ENCODE measurements around the gene P2RY14. TPM values are rescaled to one million over a fixed set of nuclear protein-coding genes. Genes with fewer than 3 reads are reported as not detected.

Gene P2RY14
- total RNA-seq, 1 experiment from 2014 or later, result not detected

DNA sequence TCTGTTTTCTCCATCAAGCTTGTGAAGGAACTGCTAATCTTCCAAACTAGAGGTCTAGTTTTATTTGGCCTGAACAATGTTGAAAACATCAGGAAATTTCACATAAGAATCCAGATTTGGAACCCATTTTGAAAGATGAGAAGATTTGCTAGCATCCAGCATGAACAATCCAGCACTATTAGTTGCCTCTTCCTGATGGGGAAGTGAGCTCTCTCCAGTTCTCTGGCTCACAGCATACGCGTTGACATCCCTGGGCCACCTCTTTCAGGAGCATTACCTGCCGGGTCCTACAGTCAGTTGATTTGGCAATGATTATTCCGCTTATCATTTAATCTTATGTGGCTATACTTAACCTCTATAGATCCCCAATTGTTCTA is 27.4 kb upstream of the P2RY14 start:
- TF ChIP-seq, protein P1, sequence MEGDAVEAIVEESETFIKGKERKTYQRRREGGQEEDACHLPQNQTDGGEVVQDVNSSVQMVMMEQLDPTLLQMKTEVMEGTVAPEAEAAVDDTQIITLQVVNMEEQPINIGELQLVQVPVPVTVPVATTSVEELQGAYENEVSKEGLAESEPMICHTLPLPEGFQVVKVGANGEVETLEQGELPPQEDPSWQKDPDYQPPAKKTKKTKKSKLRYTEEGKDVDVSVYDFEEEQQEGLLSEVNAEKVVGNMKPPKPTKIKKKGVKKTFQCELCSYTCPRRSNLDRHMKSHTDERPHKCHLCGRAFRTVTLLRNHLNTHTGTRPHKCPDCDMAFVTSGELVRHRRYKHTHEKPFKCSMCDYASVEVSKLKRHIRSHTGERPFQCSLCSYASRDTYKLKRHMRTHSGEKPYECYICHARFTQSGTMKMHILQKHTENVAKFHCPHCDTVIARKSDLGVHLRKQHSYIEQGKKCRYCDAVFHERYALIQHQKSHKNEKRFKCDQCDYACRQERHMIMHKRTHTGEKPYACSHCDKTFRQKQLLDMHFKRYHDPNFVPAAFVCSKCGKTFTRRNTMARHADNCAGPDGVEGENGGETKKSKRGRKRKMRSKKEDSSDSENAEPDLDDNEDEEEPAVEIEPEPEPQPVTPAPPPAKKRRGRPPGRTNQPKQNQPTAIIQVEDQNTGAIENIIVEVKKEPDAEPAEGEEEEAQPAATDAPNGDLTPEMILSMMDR (conservative IDR thresholded peaks at IDR 0.05), result no peak
- no peak for TF ChIP-seq EZH2 (IDR thresholded peaks at IDR 0.05; ENCODE audit: low read depth)
- ChIA-PET CTCF (interaction anchor here (0.7 to 3.3 kb wide), 3 partner anchors 22 to 134 kb away, joined by 3 to 16 read pairs (median 9); no protein-coding TSS in a partner anchor), POLR2A (ENCODE audit: unreplicated experiment) (interaction anchor here (0.5 to 1.0 kb wide), 7 partner anchors 8 to 762 kb away, joined by 3 to 16 read pairs (median 3); no protein-coding TSS in a partner anchor)
- H2AFZ ChIP-seq, result peak overlapping the region; percentile 4; the same call in 1 of the 2 replicates
- H3K27ac ChIP-seq, result peak overlapping the region; percentile 96
- no peaks in the 10 kb centered on the region for H3K27me3 ChIP-seq (ENCODE audit: insufficient read depth, low read depth)
- DNase-seq, result peak in 1 of 2 experiments; percentile 37
- H3K36me3 ChIP-seq (ENCODE audit: low read depth), result no peaks in the 10 kb centered on the region
- H3K9me2 ChIP-seq (ENCODE audit: insufficient read depth), result no peaks in the 10 kb centered on the region
- H4K20me1 ChIP-seq (ENCODE audit: insufficient read depth), result no peaks in the 10 kb centered on the region
- peaks cover 52% of the 10 kb centered on the region for H3F3A ChIP-seq (ENCODE audit: insufficient read depth, low read depth)
- H3K9me3 ChIP-seq (ENCODE audit: insufficient read depth, low read depth), result no peaks in the 10 kb centered on the region
- H3K4me1 ChIP-seq (replicated peaks; ENCODE audit: insufficient read depth), result peaks cover 80% of the 10 kb centered on the region
- peaks cover 49% of the 10 kb centered on the region for H3K79me2 ChIP-seq (ENCODE audit: low read depth)
- H3K4me3 ChIP-seq, result peak overlapping the region; percentile 38
- intact Hi-C loops (cut with micrococcal nuclease; ENCODE audit: unreplicated experiment), result loop anchor here (1.0 to 10.0 kb wide), 8 partner anchors 11 to 960 kb away; partner anchors contain the start of genes GPR87 and MBNL1
- BruUV-seq (replicated peaks), result TSS peak; percentile 81
- peak overlapping the region; percentile 70 for H3K4me2 ChIP-seq

DNA sequence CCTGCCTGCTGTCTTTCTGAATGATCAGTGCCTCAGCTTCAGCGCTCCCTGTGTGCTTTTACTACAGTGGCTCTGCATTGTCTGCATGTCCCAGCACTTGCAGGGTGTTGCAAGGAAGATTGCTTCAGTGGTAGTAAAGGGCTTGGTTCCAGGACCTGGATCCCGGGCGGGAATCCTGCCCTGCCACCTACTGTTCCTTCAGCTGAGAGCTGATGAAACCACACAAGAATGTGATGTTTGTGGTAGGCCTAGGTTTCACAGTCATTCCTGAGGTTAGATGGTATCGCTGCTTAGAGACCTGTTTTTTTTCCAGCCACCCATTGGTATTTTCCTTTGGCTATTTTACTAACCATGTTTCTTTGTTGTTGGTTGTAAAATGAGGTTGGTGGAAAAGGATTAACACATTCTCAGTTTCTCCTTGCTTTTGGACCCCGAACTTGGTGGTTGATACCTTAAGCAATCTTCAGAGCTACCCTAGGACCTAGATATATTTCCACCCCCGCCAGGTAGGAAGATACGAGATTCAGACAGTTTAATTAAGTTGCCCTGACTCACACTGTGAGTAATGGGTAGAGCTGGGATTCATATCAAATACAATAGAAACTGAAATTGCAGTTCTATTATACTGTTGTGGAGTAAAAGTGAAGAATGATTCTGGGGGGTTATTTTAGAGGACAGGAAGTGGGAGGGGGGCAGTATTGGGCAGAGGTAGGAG is 26.9 kb upstream of the P2RY14 start:
- Histone ChIP-seq H3K79me2 (ENCODE audit: low read depth) (peaks cover 43% of the 10 kb centered on the region), H3K36me3 (ENCODE audit: low read depth) (no peaks in the 10 kb centered on the region), H3F3A (ENCODE audit: insufficient read depth, low read depth) (peaks cover 52% of the 10 kb centered on the region), H2AFZ (peak overlapping the region; percentile 65), H3K4me2 (peak overlapping the region; percentile 70), H4K20me1 (ENCODE audit: insufficient read depth) (no peaks in the 10 kb centered on the region), H3K4me1 (replicated peaks; ENCODE audit: insufficient read depth) (peaks cover 77% of the 10 kb centered on the region), H3K4me3 (peak overlapping the region; percentile 51; the same call in 1 of the 2 replicates), H3K27ac (peak overlapping the region; percentile 96), H3K9me2 (ENCODE audit: insufficient read depth) (no peaks in the 10 kb centered on the region), H3K27me3 (ENCODE audit: insufficient read depth, low read depth) (no peaks in the 10 kb centered on the region), H3K9me3 (ENCODE audit: insufficient read depth, low read depth) (no peaks in the 10 kb centered on the region)
- intact Hi-C loops (cut with micrococcal nuclease; ENCODE audit: unreplicated experiment), result loop anchor here (1.0 to 10.0 kb wide), 8 partner anchors 11 to 960 kb away; partner anchors contain the start of genes GPR87 and MBNL1
- ChIA-PET CTCF (interaction anchor here (0.7 to 3.3 kb wide), 4 partner anchors 13 to 134 kb away, joined by 3 to 16 read pairs (median 6); no protein-coding TSS in a partner anchor), POLR2A (ENCODE audit: unreplicated experiment) (interaction anchor here (0.5 to 1.0 kb wide), 10 partner anchors 9 to 1854 kb away, joined by 3 to 16 read pairs (median 4); no protein-coding TSS in a partner anchor)
- no peak for TF ChIP-seq EZH2 (IDR thresholded peaks at IDR 0.05; ENCODE audit: low read depth)
- TF ChIP-seq, protein P1 (conservative IDR thresholded peaks at IDR 0.05), result no peak
- DNase-seq, result peak; percentile 95 to 99
- BruUV-seq (replicated peaks), result no TSS peak

DNA sequence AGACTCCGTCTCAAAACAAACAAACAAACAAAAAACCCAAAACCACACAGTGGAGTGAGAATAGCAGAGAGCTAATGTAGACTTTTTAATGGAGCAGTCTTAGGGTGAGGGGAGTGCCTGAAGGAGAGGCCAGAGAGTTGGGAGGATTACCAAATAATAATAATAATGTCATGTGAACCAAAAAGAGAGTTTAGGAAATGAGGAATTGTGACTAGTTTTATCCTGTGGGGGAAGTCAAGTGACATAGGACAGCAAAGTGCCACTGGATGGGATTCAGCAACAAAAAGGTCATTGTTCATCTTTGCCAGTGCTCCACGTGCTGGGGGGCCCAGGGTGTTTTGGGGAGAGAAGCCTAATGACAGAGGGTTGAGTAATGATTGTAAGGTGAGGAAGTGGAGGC is 25.4 kb upstream of the P2RY14 start:
- Histone ChIP-seq H4K20me1 (ENCODE audit: insufficient read depth) (no peaks in the 10 kb centered on the region), H3K9me3 (ENCODE audit: insufficient read depth, low read depth) (no peaks in the 10 kb centered on the region), H3K27ac (peak overlapping the region; percentile 96), H3K4me1 (replicated peaks; ENCODE audit: insufficient read depth) (peaks cover 63% of the 10 kb centered on the region), H2AFZ (no peak overlapping the region), H3K79me2 (ENCODE audit: low read depth) (peaks cover 30% of the 10 kb centered on the region), H3K4me3 (no peak overlapping the region), H3K27me3 (ENCODE audit: insufficient read depth, low read depth) (no peaks in the 10 kb centered on the region), H3F3A (ENCODE audit: insufficient read depth, low read depth) (peaks cover 52% of the 10 kb centered on the region), H3K4me2 (peak overlapping the region; percentile 70), H3K9me2 (ENCODE audit: insufficient read depth) (no peaks in the 10 kb centered on the region), H3K36me3 (ENCODE audit: low read depth) (peaks cover 7% of the 10 kb centered on the region; the same call in 1 of the 2 replicates)
- intact Hi-C loops (cut with micrococcal nuclease; ENCODE audit: unreplicated experiment), result loop anchor here (10.0 kb wide), 1 partner anchor 961 kb away; the partner anchor contains the start of gene MBNL1
- no TSS peak for BruUV-seq (replicated peaks)
- ChIA-PET CTCF (interaction anchor here (3.3 kb wide), 1 partner anchor 24 kb away, joined by 16 read pairs; no protein-coding TSS in a partner anchor), POLR2A (ENCODE audit: unreplicated experiment) (no interaction called here)
- TF ChIP-seq, protein P1 (conservative IDR thresholded peaks at IDR 0.05), result no peak
- TF ChIP-seq EZH2 (IDR thresholded peaks at IDR 0.05; ENCODE audit: low read depth), result no peak
- DNase-seq, result no peak

Data from PC-9 (cell line).